PC-9 (cell line): ENCODE data around the gene STARD4. TPM values are rescaled to one million over a fixed set of nuclear protein-coding genes. Genes with fewer than 3 reads are reported as not detected.

Source experiments
- Bru-seq: library from RNA; stranded (reverse); fragments of 400-500 nt; gene quantifications from one replicate; lab custom pipeline; 2021; lab: Mats Ljungman, UMichigan
- BruChase-seq, 2 experiments: library from RNA; stranded (reverse); fragments of 400-500 nt; gene quantifications; one replicate each; lab custom pipeline; 2021; lab: Mats Ljungman, UMichigan
- BruUV-seq: library from RNA; stranded (reverse); fragments of 400-500 nt; replicated peaks from 2 replicates; lab custom pipeline; 2021; lab: Mats Ljungman, UMichigan
- CTCF ChIA-PET: fragments of 300-600 bp; sonication (Branson Sonifier 250); formaldehyde crosslinking; loops from one replicate; lab custom pipeline; 2022; ENCODE audit warnings: antibody characterized with exemption; lab: Charles Lee
- POLR2A ChIA-PET: fragments of 300-600 bp; sonication (Branson Sonifier 250); formaldehyde crosslinking; loops from one replicate; lab custom pipeline; 2022; ENCODE audit warnings: antibody characterized with exemption; ENCODE audit not compliant: unreplicated experiment; lab: Charles Lee
- DNase-seq, 2 experiments: peaks; one replicate each; pipeline versions ENCODE4 v3.0.0 to v3.0.0-alpha.2; 2015 to 2022; ENCODE audit warnings: mixed read lengths in 1 of 2
- H2AFZ ChIP-seq: fragments of 200-600 bp; sonication (generic); 2 replicates; pipeline ENCODE4 v1.8.1; 2017; ENCODE audit warnings: antibody characterized with exemption
- H3F3A ChIP-seq: fragments of 200-600 bp; sonication (generic); 2 replicates; pipeline ENCODE4 v1.8.1; 2017; ENCODE audit warnings: antibody characterized with exemption, mild to moderate bottlenecking, low read depth; ENCODE audit not compliant: insufficient read depth
- H3K27ac ChIP-seq: fragments of 200-600 bp; sonication (generic); 2 replicates; pipeline ENCODE4 v1.6.1; 2016; ENCODE audit warnings: mixed run types
- H3K27me3 ChIP-seq: fragments of 200-600 bp; sonication (generic); 2 replicates; pipeline ENCODE4 v1.6.1; 2016; ENCODE audit warnings: low read depth, mixed run types; ENCODE audit not compliant: insufficient read depth
- H3K36me3 ChIP-seq: fragments of 200-600 bp; sonication (generic); 2 replicates; pipeline ENCODE4 v1.6.1; 2016; ENCODE audit warnings: low read depth, mixed run types
- H3K4me1 ChIP-seq: fragments of 200-600 bp; sonication (generic); replicated peaks from 2 replicates; pipeline ENCODE4 v1.6.1; 2016; ENCODE audit warnings: mixed run types; ENCODE audit not compliant: insufficient read depth
- H3K4me2 ChIP-seq: fragments of 200-600 bp; sonication (generic); 2 replicates; pipeline ENCODE4 v1.6.1; 2017; ENCODE audit warnings: mixed run types
- H3K4me3 ChIP-seq: fragments of 200-600 bp; sonication (generic); 2 replicates; pipeline ENCODE4 v1.6.1; 2016; ENCODE audit warnings: mixed run types
- H3K79me2 ChIP-seq: fragments of 200-600 bp; sonication (generic); 2 replicates; pipeline ENCODE4 v1.6.1; 2017; ENCODE audit warnings: low read depth, mixed run types
- H3K9me2 ChIP-seq: fragments of 200-600 bp; sonication (generic); 2 replicates; pipeline ENCODE4 v1.8.1; 2017; ENCODE audit warnings: mild to moderate bottlenecking; ENCODE audit not compliant: insufficient read depth
- H3K9me3 ChIP-seq: fragments of 200-600 bp; sonication (generic); 2 replicates; pipeline ENCODE4 v1.8.1; 2016; ENCODE audit warnings: low read depth; ENCODE audit not compliant: insufficient read depth
- H4K20me1 ChIP-seq: fragments of 200-600 bp; sonication (generic); 2 replicates; pipeline ENCODE4 v1.8.1; 2017; ENCODE audit not compliant: insufficient read depth
- CTCF ChIP-seq: fragments of 200-600 bp; sonication (generic); conservative IDR thresholded peaks from 2 replicates; pipeline ENCODE4 v1.6.1; 2017; ENCODE audit warnings: mixed run types, antibody characterized with exemption, mild to moderate bottlenecking, moderate library complexity
- EZH2 ChIP-seq: fragments of 200-600 bp; sonication (generic); IDR thresholded peaks from 2 replicates; pipeline ENCODE4 v1.8.0; 2017; ENCODE audit warnings: antibody characterized with exemption, low read depth
- intact Hi-C: fragments of 100-400 bp; cut with micrococcal nuclease; formaldehyde crosslinking; loops from one replicate; pipeline ENCODE4 v1.10.0; 2022; ENCODE audit not compliant: unreplicated experiment
- long read RNA-seq: library from polyadenylated mRNA; stranded (forward); transcript quantifications from one replicate; pipeline ENCODE4 v2.0.0, GENCODE V29; 2022
- total RNA-seq: library from RNA; stranded (reverse); gene quantifications from 2 replicates; pipeline ENCODE4 v1.2.3, GENCODE V29; 2021

The STARD4 gene, protein sequence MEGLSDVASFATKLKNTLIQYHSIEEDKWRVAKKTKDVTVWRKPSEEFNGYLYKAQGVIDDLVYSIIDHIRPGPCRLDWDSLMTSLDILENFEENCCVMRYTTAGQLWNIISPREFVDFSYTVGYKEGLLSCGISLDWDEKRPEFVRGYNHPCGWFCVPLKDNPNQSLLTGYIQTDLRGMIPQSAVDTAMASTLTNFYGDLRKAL
- 5.1 and 6.4 TPM in 2 replicates for total RNA-seq
- Bru-seq, nascent RNA: percentile 59 among the genes with signal in this experiment
- percentile 58 among the genes with signal in this experiment for BruChase-seq, experiment 1, labeled RNA remaining after a 2-hour chase
- percentile 73 among the genes with signal in this experiment for BruChase-seq, experiment 2, labeled RNA remaining after a 6-hour chase
- long read RNA-seq, full-length matches to known transcripts: 5 of 5 reads
- long read RNA-seq, partial matches to known transcripts: 0 of 5 reads
- long read RNA-seq, other reads (novel, unspliced or antisense): 0 of 5 reads

- no peaks in the 10 kb centered on the region for H3K4me1 ChIP-seq
- H3K27me3 ChIP-seq: peaks cover 5% of the 10 kb centered on the region; the same call in 1 of the 2 replicates
- H2AFZ ChIP-seq: no peak within 1 kb of the TSS
- H3K79me2 ChIP-seq: no peaks in the 10 kb centered on the region
- DNase-seq: peak in 1 of 2 experiments; percentile 80
- H3K4me2 ChIP-seq: no peak within 1 kb of the TSS
- CTCF ChIA-PET: no interaction called here
- H3K4me3 ChIP-seq: no peak within 1 kb of the TSS
- intact Hi-C loops: no loop called here
- POLR2A ChIA-PET: no interaction called here
- H3K9me2 ChIP-seq: no peaks in the 10 kb centered on the region
- BruUV-seq: no TSS peak
- no peaks in the 10 kb centered on the region for H4K20me1 ChIP-seq
- TF ChIP-seq EZH2: no peak
- TF ChIP-seq CTCF: no peak
- no peaks in the 10 kb centered on the region for H3K9me3 ChIP-seq
- H3K27ac ChIP-seq: no peak within 1 kb of the TSS
- no peaks in the 10 kb centered on the region for H3F3A ChIP-seq
- no peaks in the 10 kb centered on the region for H3K36me3 ChIP-seq
Observed at GRCh38 chr5:111512375-111513130, at the start of gene STARD4. Gene STARD4 (minus strand): TSS chr5:111512535. CDS start chr5:111507433, 5,102 bp downstream.

- Histone ChIP-seq H3K4me3 (no peak overlapping the region), H3K36me3 (no peaks in the 10 kb centered on the region), H3K9me2 (no peaks in the 10 kb centered on the region), H4K20me1 (no peaks in the 10 kb centered on the region), H3K9me3 (no peaks in the 10 kb centered on the region), H3K4me2 (no peak overlapping the region), H3K4me1 (no peaks in the 10 kb centered on the region), H3F3A (no peaks in the 10 kb centered on the region), H3K27ac (no peak overlapping the region), H2AFZ (no peak overlapping the region), H3K79me2 (no peaks in the 10 kb centered on the region), H3K27me3 (no peaks in the 10 kb centered on the region)
- no peak for DNase-seq
- no TSS peak for BruUV-seq
- TF ChIP-seq EZH2: no peak
- TF ChIP-seq CTCF: no peak
- ChIA-PET POLR2A (no interaction called here), CTCF (no interaction called here)
- intact Hi-C loops: no loop called here
Observed at GRCh38 chr5:111559680-111560079, 47.3 kb upstream of the STARD4 start.

DNA sequence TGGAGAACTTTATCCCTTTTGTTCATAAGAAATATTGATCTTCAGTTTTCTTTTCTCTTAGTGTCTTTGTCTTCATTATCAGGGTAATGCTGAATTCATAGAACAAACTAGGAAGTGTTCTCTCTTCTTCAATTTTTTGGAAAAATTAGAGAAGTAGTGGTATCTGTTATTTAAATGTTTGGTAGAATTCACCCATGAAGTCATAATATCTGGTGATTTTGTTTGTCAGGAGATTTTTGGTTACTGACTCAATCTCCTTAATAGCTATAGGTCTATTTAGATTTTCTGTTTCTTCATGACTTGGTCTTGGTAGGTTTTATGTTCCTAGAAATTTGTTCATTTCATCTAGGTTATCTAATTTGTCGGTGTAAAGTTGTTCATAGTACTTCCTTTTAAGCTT lies 45.4 kb upstream of the STARD4 start:
- no TSS peak for BruUV-seq
- no peaks in the 10 kb centered on the region for H3K27me3 ChIP-seq
- ChIA-PET POLR2A (no interaction called here), CTCF (no interaction called here)
- H3F3A ChIP-seq: no peaks in the 10 kb centered on the region
- no peaks in the 10 kb centered on the region for H3K79me2 ChIP-seq
- H3K27ac ChIP-seq: no peak overlapping the region
- H3K9me3 ChIP-seq: no peaks in the 10 kb centered on the region
- H3K9me2 ChIP-seq: no peaks in the 10 kb centered on the region
- H3K4me3 ChIP-seq: no peak overlapping the region
- H2AFZ ChIP-seq: no peak overlapping the region
- no peaks in the 10 kb centered on the region for H3K36me3 ChIP-seq
- H4K20me1 ChIP-seq: no peaks in the 10 kb centered on the region
- intact Hi-C loops: no loop called here
- H3K4me2 ChIP-seq: no peak overlapping the region
- TF ChIP-seq CTCF (no peak), EZH2 (no peak)
- DNase-seq: no peak
- no peaks in the 10 kb centered on the region for H3K4me1 ChIP-seq
